Esophagus mucosa (tissue), 1 donor: Measurements from ENCODE around the gene GRIK5. TPM values are rescaled to one million over a fixed set of nuclear protein-coding genes. Genes with fewer than 3 reads are reported as not detected.

ENCODE experiments used
- ATAC-seq: fragments of 200-7000 bp; cut with Tn5 transposase; one replicate; pipeline ENCODE4 v1.9.1; 2020
- total RNA-seq: library from RNA; stranded (reverse); gene quantifications from one replicate; pipeline ENCODE4 v1.2.4, GENCODE V29; 2023
- donor health status: DM: yes; HTN: yes; CAD: no.

Gene GRIK5
- total RNA-seq, 1 donor from 2014 or later, result 0.32 TPM

GRCh38 chr19:41984961-41985360 is 85.0 kb downstream of the GRIK5 start:
- peak; percentile 18 for ATAC-seq

- ATAC-seq, result no peak
These were observed 88.3 kb downstream of the GRIK5 start for GRCh38 chr19:41981724-41982123.

GRCh38 chr19:41978470-41978869 is 91.5 kb downstream of the GRIK5 start:
- no peak for ATAC-seq

GRCh38 chr19:41977916-41978315 is 92.1 kb downstream of the GRIK5 start:
- no peak for ATAC-seq

- peak; percentile 76 for ATAC-seq
These were observed 95.4 kb downstream of the GRIK5 start for GRCh38 chr19:41974652-41975051.

- ATAC-seq, result no peak
These were observed 98.6 kb downstream of the GRIK5 start for GRCh38 chr19:41971363-41971762.

GRCh38 chr19:41969772-41970458 is 100.1 kb downstream of the GRIK5 start:
- ATAC-seq, result no peak

GRCh38 chr19:41968751-41969595 is 101.0 kb downstream of the GRIK5 start:
- peak; percentile 11 for ATAC-seq

GRCh38 chr19:41967054-41967783 is 102.8 kb downstream of the GRIK5 start:
- no peak for ATAC-seq

- ATAC-seq, result no peak
These were observed 104.9 kb downstream of the GRIK5 start for GRCh38 chr19:41965106-41965505.

GRCh38 chr19:41960973-41961372 is 109.0 kb downstream of the GRIK5 start:
- ATAC-seq, result no peak

- peak; percentile 82 for ATAC-seq
These were observed 110.7 kb downstream of the GRIK5 start, which contains the start of gene RABAC1 for GRCh38 chr19:41959056-41960053. RABAC1 (minus strand) TSS chr19:41959321; CDS start chr19:41959292, 29 bp downstream.

- peak; percentile 74 for ATAC-seq
These were observed 111.5 kb downstream of the GRIK5 start for GRCh38 chr19:41958367-41959055.

- peak; percentile 81 for ATAC-seq
These were observed 112.1 kb downstream of the GRIK5 start for GRCh38 chr19:41957838-41958366.

- ATAC-seq, result no peak
These were observed 112.7 kb downstream of the GRIK5 start for GRCh38 chr19:41957161-41957837.

- no peak for ATAC-seq
These were observed 113.4 kb downstream of the GRIK5 start for GRCh38 chr19:41956621-41957020.

- no peak for ATAC-seq
These were observed 114.5 kb downstream of the GRIK5 start for GRCh38 chr19:41955521-41955920.

- peak; percentile 69 for ATAC-seq
These were observed 118.3 kb downstream of the GRIK5 start for GRCh38 chr19:41951686-41952172.
